CD4-positive, alpha-beta T cell (primary cell): ENCODE measurements around the gene SIN3B. TPM values are rescaled to one million over a fixed set of nuclear protein-coding genes. Genes with fewer than 3 reads are reported as not detected.

Experiments used
- ATAC-seq: fragments of 200-7000 bp; cut with Tn5 transposase; one replicate; pipeline ENCODE4 v1.10.0; 2022; ENCODE audit warnings: mild to moderate bottlenecking; ENCODE audit not compliant: poor library complexity
- CTCF ChIA-PET: fragments of 350-600 bp; sonication (Branson Sonifier 250); formaldehyde crosslinking; loops from one replicate; lab custom pipeline; 2021; ENCODE audit warnings: antibody characterized with exemption, inconsistent platforms; lab: Charles Lee
- POLR2A ChIA-PET: fragments of 350-600 bp; sonication (Branson Sonifier 250); formaldehyde crosslinking; loops from one replicate; lab custom pipeline; 2021; ENCODE audit warnings: antibody characterized with exemption, inconsistent platforms; lab: Charles Lee
- DNase-seq, 14 experiments: peaks; one replicate each; pipeline ENCODE4 v3.0.0-alpha.2; 2013 to 2020; ENCODE audit warnings: mixed read lengths in 2 of 14
- H3K27ac ChIP-seq, 2 donors: one replicate each; pipeline versions ENCODE4 v1.5.1 to v1.7.0; 2013; ENCODE audit warnings: low read length in 2 of 2, low read depth in 1 of 2, mild to moderate bottlenecking in 1 of 2
- H3K27me3 ChIP-seq, 2 experiments: 1 replicate in 1 of 2; 2 replicates in 1 of 2; pipeline versions ENCODE4 v1.6.1 to v1.7.0; 2013; ENCODE audit warnings: low read length in 2 of 2, control low read depth in 1 of 2, mild to moderate bottlenecking in 1 of 2, moderate library complexity in 1 of 2; ENCODE audit not compliant: insufficient read depth in 2 of 2, control insufficient read depth in 1 of 2
- H3K36me3 ChIP-seq: one replicate; pipeline ENCODE4 v1.6.1; 2013; ENCODE audit warnings: low read length, control low read depth; ENCODE audit not compliant: insufficient read depth
- H3K4me1 ChIP-seq: one replicate; pipeline ENCODE4 v1.6.1; 2013; ENCODE audit warnings: low read length, control low read depth; ENCODE audit not compliant: insufficient read depth
- H3K4me3 ChIP-seq: one replicate; pipeline ENCODE4 v1.5.1; 2013; ENCODE audit warnings: mild to moderate bottlenecking, low read length, moderate library complexity
- H3K9me3 ChIP-seq, 2 experiments: 1 replicate in 1 of 2; 2 replicates in 1 of 2; pipeline versions ENCODE4 v1.6.1 to v1.7.0; 2013; ENCODE audit warnings: low read length in 2 of 2, mild to moderate bottlenecking in 2 of 2, control low read depth in 1 of 2, moderate library complexity in 1 of 2; ENCODE audit not compliant: control insufficient read depth in 1 of 2, insufficient read depth in 1 of 2
- H3K27ac Mint-ChIP-seq: one replicate; pipeline ENCODE4 v1.8.0; 2020; ENCODE audit warnings: mixed read lengths
- H3K27me3 Mint-ChIP-seq: one replicate; pipeline ENCODE4 v1.8.0; 2021; ENCODE audit warnings: mixed read lengths
- H3K36me3 Mint-ChIP-seq: one replicate; pipeline ENCODE4 v1.8.0; 2021; ENCODE audit warnings: low read depth, mixed read lengths
- H3K4me1 Mint-ChIP-seq: one replicate; pipeline ENCODE4 v1.8.0; 2021; ENCODE audit warnings: low read depth, mixed read lengths
- H3K4me3 Mint-ChIP-seq: one replicate; pipeline ENCODE4 v1.8.0; 2020; ENCODE audit warnings: mild to moderate bottlenecking, mixed read lengths
- H3K9me3 Mint-ChIP-seq: one replicate; pipeline ENCODE4 v1.8.0; 2020; ENCODE audit warnings: mixed read lengths
- CTCF ChIP-seq: fragments of 200-600 bp; IDR thresholded peaks from one replicate; pipeline ENCODE4 v1.8.0; 2022; ENCODE audit warnings: antibody characterized with exemption, mild to moderate bottlenecking
- intact Hi-C, 2 experiments: fragments of 100-400 bp; cut with DNase I in 1 of 2; cut with micrococcal nuclease in 1 of 2; formaldehyde crosslinking; loops; one replicate each; pipeline versions ENCODE4 v1.15.1 to v1.9.0; 2023 to 2025; cut with DNase I, micrococcal nuclease
- total RNA-seq, 174 experiments: library from RNA in 2 of 174; stranded (reverse) in 2 of 174; gene quantifications; one replicate each; pipeline ENCODE4 v1.2.3 and lab custom pipeline; 2021 to 2026

SIN3B gene
- total RNA-seq, 2 experiments from 2014 or later: 52.4 to 53.7 TPM

GRCh38 chr19:16883522-16883921 is 54.3 kb downstream of the SIN3B start:
- peaks cover 37% of the 10 kb centered on the region for H3K36me3 Mint-ChIP-seq
- H3K27ac Mint-ChIP-seq: no peak overlapping the region
- H3K9me3 Mint-ChIP-seq: peaks cover 10% of the 10 kb centered on the region
- Histone ChIP-seq H3K27ac (no peak overlapping the region), H3K27me3 (peaks cover 2 to 6% of the 10 kb centered on the region in 2 experiments), H3K4me3 (no peak overlapping the region), H3K4me1 (peaks cover 2% of the 10 kb centered on the region), H3K9me3 (peaks cover 27 to 59% of the 10 kb centered on the region in 2 experiments), H3K36me3 (peaks cover 18% of the 10 kb centered on the region)
- ChIA-PET CTCF (no interaction called here), POLR2A (no interaction called here)
- intact Hi-C loops: no loop called here
- ATAC-seq (no peak), DNase-seq (no peak)
- no peaks in the 10 kb centered on the region for H3K4me1 Mint-ChIP-seq
- no peak for TF ChIP-seq CTCF
- no peak overlapping the region for H3K4me3 Mint-ChIP-seq
- peaks cover 4% of the 10 kb centered on the region for H3K27me3 Mint-ChIP-seq

GRCh38 chr19:16885166-16885565 is 56.0 kb downstream of the SIN3B start:
- Mint-ChIP-seq H3K4me1 (no peaks in the 10 kb centered on the region), H3K4me3 (no peak overlapping the region), H3K9me3 (peaks cover 10% of the 10 kb centered on the region), H3K27me3 (peaks cover 4% of the 10 kb centered on the region), H3K36me3 (peaks cover 21% of the 10 kb centered on the region), H3K27ac (no peak overlapping the region)
- Histone ChIP-seq H3K27ac (no peak overlapping the region), H3K36me3 (peaks cover 1% of the 10 kb centered on the region), H3K9me3 (peaks cover 27 to 53% of the 10 kb centered on the region in 2 experiments), H3K4me3 (no peak overlapping the region), H3K27me3 (peaks cover 2 to 6% of the 10 kb centered on the region in 2 experiments), H3K4me1 (peaks cover 9% of the 10 kb centered on the region)
- intact Hi-C loops: no loop called here
- TF ChIP-seq CTCF: no peak
- CTCF ChIA-PET: no interaction called here
- ATAC-seq (no peak), DNase-seq (no peak)
- POLR2A ChIA-PET: interaction anchor here (0.7 kb wide), 1 partner anchor 1685 kb away, joined by 5 read pairs; the partner anchor contains the start of gene NOTCH3

- DNase-seq: no peak
- Histone ChIP-seq H3K9me3 (peaks cover 22 to 41% of the 10 kb centered on the region in 2 experiments), H3K27ac (no peak overlapping the region), H3K36me3 (no peaks in the 10 kb centered on the region), H3K4me1 (peaks cover 9% of the 10 kb centered on the region), H3K27me3 (peaks cover 2 to 6% of the 10 kb centered on the region in 2 experiments), H3K4me3 (no peak overlapping the region)
- ChIA-PET POLR2A (no interaction called here), CTCF (no interaction called here)
- H3K36me3 Mint-ChIP-seq: peaks cover 14% of the 10 kb centered on the region
- intact Hi-C loops: no loop called here
- ATAC-seq: no peak
- TF ChIP-seq CTCF: no peak
- H3K27ac Mint-ChIP-seq: no peak overlapping the region
- H3K27me3 Mint-ChIP-seq: peaks cover 11% of the 10 kb centered on the region
- no peak overlapping the region for H3K4me3 Mint-ChIP-seq
- peaks cover 10% of the 10 kb centered on the region for H3K9me3 Mint-ChIP-seq
- no peaks in the 10 kb centered on the region for H3K4me1 Mint-ChIP-seq
Observed at GRCh38 chr19:16886305-16886880, 57.2 kb downstream of the SIN3B start.
